Small intestine (tissue), 7 donors: ENCODE data around the gene TDRD7. TPM values are rescaled to one million over a fixed set of nuclear protein-coding genes. Genes with fewer than 3 reads are reported as not detected.

ENCODE experiments used
- DNase-seq, 2 donors: peaks; one replicate each; pipeline versions ENCODE4 v3.0.0 to v3.0.0-alpha.2; 2013
- FAIRE-seq: peaks from 2 replicates; lab custom pipeline; 2012; peaks lifted over from hg19 to GRCh38; lab: Jason Lieb, UNC
- H3K27ac ChIP-seq, 3 donors: one replicate each; pipeline ENCODE4 v1.5.1; 2013; ENCODE audit warnings: low read length in 2 of 3, mild to moderate bottlenecking in 2 of 3, control low read depth in 1 of 3, inconsistent platforms in 1 of 3, low read depth in 1 of 3, moderate library complexity in 1 of 3
- H3K27me3 ChIP-seq, 3 donors: one replicate each; pipeline ENCODE4 v1.6.1; 2013; ENCODE audit warnings: low read length in 3 of 3, inconsistent platforms in 1 of 3; ENCODE audit not compliant: control insufficient read depth in 3 of 3, insufficient read depth in 3 of 3
- H3K36me3 ChIP-seq, 3 donors: one replicate each; pipeline ENCODE4 v1.6.1; 2013; ENCODE audit warnings: low read length in 3 of 3, inconsistent platforms in 1 of 3, low read depth in 1 of 3, mild to moderate bottlenecking in 1 of 3, moderate library complexity in 1 of 3; ENCODE audit not compliant: control insufficient read depth in 3 of 3, insufficient read depth in 2 of 3
- H3K4me1 ChIP-seq, 3 donors: one replicate each; pipeline ENCODE4 v1.6.1; 2013; ENCODE audit warnings: low read length in 2 of 3, inconsistent platforms in 1 of 3, low read depth in 1 of 3, mild to moderate bottlenecking in 1 of 3, moderate library complexity in 1 of 3; ENCODE audit not compliant: control insufficient read depth in 3 of 3, insufficient read depth in 2 of 3
- H3K4me3 ChIP-seq, 3 donors: one replicate each; pipeline ENCODE4 v1.5.1; 2013; ENCODE audit warnings: low read length in 3 of 3, control low read depth in 1 of 3, inconsistent platforms in 1 of 3, low read depth in 1 of 3, mild to moderate bottlenecking in 1 of 3, moderate library complexity in 1 of 3
- H3K9me3 ChIP-seq, 2 donors: one replicate each; pipeline ENCODE4 v1.6.1; 2013; ENCODE audit warnings: low read depth in 1 of 2, low read length in 1 of 2; ENCODE audit not compliant: control insufficient read depth in 2 of 2, insufficient read depth in 1 of 2
- WGBS, 3 donors: extraction: QIAGEN DNeasy Blood & Tissue Kit; methylation state at CpG; one replicate each; pipeline ENCODE4 v1.1.7; 2013; 5-methylcytosine and 5-hydroxymethylcytosine counted together
- polyA plus RNA-seq, 4 donors: library from polyadenylated mRNA; stranded (reverse) in 3 of 4; unstranded in 1 of 4; fragments of 200-250 nt in 3 of 4; fragments of 120-200 nt in 1 of 4; gene quantifications; one replicate each; pipeline versions ENCODE4 v1.2.1 to v1.2.3, GENCODE V29; 2013
- donor health status: healthy with polysubstance abuse.
- donor health status: control.
- donor health status: control.
- donor health status: Bipolar disorder and iron deficiency.
- donor health status: healthy.

TDRD7 gene
- polyA plus RNA-seq, 4 donors: 15.2 to 24.9 (median 20.3) TPM

DNA sequence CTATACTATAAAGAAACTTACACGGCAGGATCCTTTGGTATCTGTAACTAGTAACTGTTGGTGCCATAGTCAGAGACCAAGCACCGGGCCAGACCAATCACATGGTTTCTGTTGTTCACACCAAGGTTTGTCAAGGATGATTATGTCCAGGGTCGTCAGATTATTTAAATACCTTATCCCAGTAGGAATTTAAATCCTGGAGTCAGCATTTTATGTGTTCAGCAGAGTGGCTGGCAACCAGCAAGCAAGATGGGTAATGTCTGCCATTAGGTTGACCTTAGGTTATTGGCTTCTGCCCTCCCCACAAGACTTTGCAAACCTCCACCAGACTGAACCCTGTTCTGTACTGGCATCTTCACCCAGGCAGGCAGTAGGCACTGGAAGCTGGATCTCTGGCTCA, 50.3 kb downstream of the TDRD7 start:
- Histone ChIP-seq H3K27ac (no peak overlapping the region), H3K36me3 (peaks cover 9 to 22% (median 13%) of the 10 kb centered on the region in 3 donors), H3K27me3 (no peaks in the 10 kb centered on the region), H3K4me3 (no peak overlapping the region), H3K9me3 (no peaks in the 10 kb centered on the region), H3K4me1 (no peaks in the 10 kb centered on the region)
- DNase-seq (no peak), FAIRE-seq (no peak)
- WGBS, 3 donors: 92 to 93% (median 92%) methylated on average over 3 of the region's 3 CpGs

DNA sequence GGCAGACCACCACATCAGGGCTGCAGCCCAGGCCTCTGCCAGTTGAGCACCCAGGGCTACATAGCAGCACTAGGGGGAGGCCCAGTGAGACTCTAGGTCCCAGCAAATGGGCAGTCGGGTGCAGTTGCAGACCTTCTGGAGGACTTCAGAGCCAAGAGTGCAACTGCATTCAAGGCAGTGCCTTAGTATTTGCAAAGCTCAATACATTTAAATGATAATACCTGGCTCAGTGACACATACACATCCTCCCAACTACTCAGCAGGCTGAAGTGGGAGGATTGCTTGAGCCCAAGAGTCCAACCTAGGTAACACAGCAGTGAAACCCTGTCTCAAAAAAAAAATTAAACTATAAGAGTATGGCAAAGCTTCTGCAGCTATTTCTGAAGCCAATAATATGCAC, 51.0 kb downstream of the TDRD7 start:
- no peak overlapping the region for H3K27ac ChIP-seq
- no peaks in the 10 kb centered on the region for H3K4me1 ChIP-seq
- H3K27me3 ChIP-seq: no peaks in the 10 kb centered on the region
- DNase-seq (no peak), FAIRE-seq (no peak)
- no peak overlapping the region for H3K4me3 ChIP-seq
- WGBS, 3 donors: 95 to 100% (median 97%) methylated on average over 1 of the region's 1 CpG
- no peaks in the 10 kb centered on the region for H3K9me3 ChIP-seq
- peaks cover 9 to 22% (median 13%) of the 10 kb centered on the region in 3 donors for H3K36me3 ChIP-seq

DNA sequence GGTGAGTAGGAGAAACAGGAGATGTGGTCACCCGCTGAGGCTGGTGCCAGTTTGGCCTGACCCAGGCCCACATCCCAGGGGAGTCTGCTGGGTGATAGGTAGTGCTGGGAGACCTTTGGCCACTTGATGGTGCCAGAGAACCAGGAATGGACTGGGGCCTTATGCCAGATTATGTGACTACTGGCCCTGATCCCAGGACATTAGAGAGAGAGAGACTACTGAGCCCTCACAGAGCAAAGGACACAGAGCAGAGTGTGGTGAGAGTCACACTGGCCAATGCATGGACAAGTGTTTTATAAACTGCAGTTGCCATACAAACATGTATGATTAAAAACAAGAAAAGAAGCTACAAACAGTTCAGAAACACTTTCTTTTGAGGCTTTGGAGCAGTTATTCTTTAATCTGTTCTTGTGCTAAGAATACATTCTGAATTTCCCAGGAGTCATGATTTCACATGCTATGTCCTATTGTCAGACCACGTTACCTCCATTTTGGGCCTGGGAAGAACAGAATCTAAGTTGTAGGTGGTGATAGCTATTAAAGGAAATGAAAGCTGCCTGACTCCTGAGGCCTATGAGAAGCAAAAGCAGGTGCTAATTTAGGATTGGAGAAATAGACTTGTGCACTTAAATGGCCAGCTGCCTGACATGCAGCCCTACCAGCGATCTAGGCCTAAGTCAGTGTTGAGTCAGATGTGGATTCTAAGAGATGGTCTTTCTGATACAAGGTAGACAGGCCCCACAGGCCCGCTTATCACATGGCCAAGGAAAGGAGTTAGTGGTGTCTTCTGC, 57.0 kb downstream of the TDRD7 start:
- Histone ChIP-seq H3K9me3 (no peaks in the 10 kb centered on the region), H3K27me3 (no peaks in the 10 kb centered on the region), H3K4me3 (no peak overlapping the region), H3K4me1 (no peaks in the 10 kb centered on the region), H3K36me3 (peaks cover 4 to 23% (median 7%) of the 10 kb centered on the region in 3 donors), H3K27ac (no peak overlapping the region)
- no peak for FAIRE-seq
- WGBS, 3 donors: 54 to 74% (median 57%) methylated on average over 4 of the region's 4 CpGs
- DNase-seq: peak; percentile 55 to 89

DNA sequence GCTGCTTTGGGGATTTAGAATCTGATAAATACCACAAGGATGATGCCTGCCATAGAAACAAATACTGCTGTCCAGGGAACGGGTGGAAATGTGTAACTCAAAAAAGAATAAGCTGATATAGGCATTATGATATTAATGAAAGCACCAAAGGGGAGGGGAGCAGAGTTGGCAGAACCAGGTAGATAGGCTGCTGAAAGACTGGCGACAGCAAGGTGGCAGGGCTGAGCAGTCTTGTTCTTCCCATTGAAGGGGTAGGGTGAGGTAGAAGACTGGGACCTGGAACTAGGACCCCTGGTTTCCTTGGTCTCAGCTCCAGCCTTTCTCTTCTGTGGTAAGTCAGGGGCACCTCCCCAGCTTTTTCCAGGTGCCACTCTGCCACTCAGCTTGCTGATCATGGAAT, 58.2 kb downstream of the TDRD7 start:
- Histone ChIP-seq H3K27ac (no peak overlapping the region), H3K4me3 (no peak overlapping the region)

DNA sequence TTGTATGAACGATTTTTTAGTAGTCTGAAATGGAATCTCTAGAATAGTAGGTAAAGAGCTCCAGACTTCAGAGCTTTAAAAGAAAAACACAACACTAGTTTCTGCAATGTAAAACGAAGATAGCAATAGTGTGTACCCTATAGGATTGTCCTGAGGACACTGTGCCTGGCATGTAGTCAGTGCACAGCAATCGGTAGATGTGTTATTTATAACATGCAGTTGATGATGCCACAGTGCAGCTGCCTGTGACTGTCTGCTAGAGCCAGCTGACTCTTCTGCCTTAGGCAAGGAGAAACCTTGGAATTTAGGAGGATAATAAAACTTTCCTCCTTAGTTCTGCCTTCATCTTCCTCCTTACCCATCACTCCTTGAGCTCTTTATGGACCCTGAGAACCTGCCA, 61.8 kb downstream of the TDRD7 start:
- no peak for FAIRE-seq
- no peak for DNase-seq
- Histone ChIP-seq H3K36me3 (peaks cover 3 to 6% (median 5%) of the 10 kb centered on the region in 3 donors), H3K27ac (no peak overlapping the region), H3K4me3 (no peak overlapping the region), H3K27me3 (no peaks in the 10 kb centered on the region), H3K4me1 (peaks cover 0 to 5% (median 0%) of the 10 kb centered on the region in 3 donors), H3K9me3 (no peaks in the 10 kb centered on the region)
- 79 to 86% (median 85%) methylated on average over 3 of the region's 3 CpGs for WGBS, 3 donors

More for the DNA sequence above, 58.2 kb downstream of the TDRD7 start:
- no peaks in the 10 kb centered on the region for H3K4me1 ChIP-seq
- peaks cover 6 to 17% (median 10%) of the 10 kb centered on the region in 3 donors for H3K36me3 ChIP-seq
- no peaks in the 10 kb centered on the region for H3K27me3 ChIP-seq
- 77 to 89% (median 82%) methylated on average over 2 of the region's 2 CpGs for WGBS, 3 donors
- no peaks in the 10 kb centered on the region for H3K9me3 ChIP-seq
- no peak for DNase-seq
- FAIRE-seq: no peak

DNA sequence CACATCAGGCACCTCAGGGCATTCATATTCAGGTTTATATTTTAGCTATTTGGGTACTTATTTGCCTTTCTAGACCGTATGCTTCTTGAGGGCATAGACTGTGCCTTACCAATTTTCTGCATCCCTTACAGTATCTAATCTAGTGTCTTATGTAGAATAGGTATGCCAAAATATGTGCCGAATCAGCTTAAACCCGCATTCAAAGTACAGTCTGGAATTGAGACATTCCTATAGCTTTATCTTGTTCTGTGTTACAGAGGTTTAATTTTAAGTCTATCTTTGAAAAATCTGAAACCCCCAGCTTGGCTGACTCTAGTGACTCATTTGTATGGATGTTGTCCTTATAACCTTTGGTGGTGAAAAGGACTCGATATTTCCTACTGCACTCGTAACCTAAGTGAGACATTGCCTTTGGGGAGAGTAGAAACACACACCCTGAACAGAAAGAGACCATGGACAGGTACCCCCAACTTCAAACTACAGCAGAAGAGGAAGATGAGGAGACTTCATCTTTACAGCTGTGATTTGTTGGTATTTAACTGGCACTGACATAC, 62.6 kb downstream of the TDRD7 start:
- Histone ChIP-seq H3K36me3 (peaks cover 3 to 8% (median 6%) of the 10 kb centered on the region in 3 donors), H3K27ac (no peak overlapping the region), H3K9me3 (no peaks in the 10 kb centered on the region), H3K27me3 (no peaks in the 10 kb centered on the region), H3K4me3 (no peak overlapping the region), H3K4me1 (peaks cover 0 to 5% (median 0%) of the 10 kb centered on the region in 3 donors)
- no peak for DNase-seq
- no peak for FAIRE-seq
- WGBS, 3 donors: 93 to 94% (median 93%) methylated on average over 5 of the region's 5 CpGs

DNA sequence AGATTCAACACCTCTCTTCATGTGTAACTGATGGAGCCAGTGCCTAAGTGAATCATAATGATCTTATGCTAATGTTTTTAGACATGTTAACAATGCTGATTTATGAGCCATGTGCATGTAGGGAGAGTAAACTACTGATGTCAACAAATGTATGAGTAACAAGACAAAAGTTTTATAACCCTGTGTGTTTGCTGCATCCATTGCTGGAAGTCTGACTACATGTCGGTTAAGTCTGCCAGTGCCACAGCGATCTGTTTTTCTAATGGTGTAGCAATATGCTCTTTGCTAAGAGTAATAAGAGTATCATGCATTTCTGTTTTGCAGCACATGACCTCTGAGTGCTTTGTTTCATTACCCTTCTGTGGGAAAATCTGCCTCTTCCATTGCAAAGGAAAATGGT, 63.2 kb downstream of the TDRD7 start:
- FAIRE-seq (no peak), DNase-seq (no peak)
- Histone ChIP-seq H3K9me3 (no peaks in the 10 kb centered on the region), H3K36me3 (peaks cover 3 to 12% (median 6%) of the 10 kb centered on the region in 3 donors), H3K27ac (no peak overlapping the region), H3K4me3 (no peak overlapping the region), H3K4me1 (peaks cover 0 to 5% (median 0%) of the 10 kb centered on the region in 3 donors), H3K27me3 (no peaks in the 10 kb centered on the region)
- WGBS, 3 donors: 82 to 98% (median 91%) methylated on average over 2 of the region's 2 CpGs

DNA sequence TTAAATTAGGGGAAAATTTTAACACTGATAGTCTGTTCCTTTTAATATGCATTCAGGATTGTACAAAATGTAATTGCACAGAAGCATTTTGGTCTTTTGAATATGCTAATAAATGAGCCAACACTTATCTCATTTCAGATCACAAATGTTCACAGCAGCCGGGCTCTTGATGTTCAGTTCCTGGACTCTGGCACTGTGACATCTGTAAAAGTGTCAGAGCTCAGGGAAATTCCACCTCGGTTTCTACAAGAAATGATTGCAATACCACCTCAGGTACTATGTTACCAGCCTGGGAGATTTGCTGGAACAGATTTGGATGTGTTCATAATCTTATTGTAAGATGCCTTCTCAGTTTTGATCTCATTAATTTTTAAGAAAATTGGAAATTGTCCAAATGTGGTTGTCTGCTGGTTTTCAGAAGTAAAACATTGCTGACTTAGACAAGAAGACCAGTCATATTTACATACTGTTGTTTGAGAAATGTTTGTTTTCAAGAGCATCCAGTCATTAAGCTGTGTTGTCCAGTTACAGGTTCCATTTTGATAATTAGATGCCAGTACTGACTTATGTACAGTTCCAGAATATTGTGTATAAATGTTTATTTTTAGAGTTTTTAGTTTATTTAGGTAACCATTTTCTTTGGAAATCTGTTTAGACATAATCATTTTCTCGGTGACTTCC, 66.5 kb downstream of the TDRD7 start:
- Histone ChIP-seq H3K27ac (peak overlapping the region in 1 of 3 donors; percentile 8), H3K36me3 (peaks cover 3 to 13% (median 10%) of the 10 kb centered on the region in 3 donors), H3K9me3 (peaks cover 0 to 9% of the 10 kb centered on the region in 2 donors), H3K4me1 (peaks cover 0 to 5% (median 0%) of the 10 kb centered on the region in 3 donors), H3K4me3 (no peak overlapping the region), H3K27me3 (no peaks in the 10 kb centered on the region)
- FAIRE-seq (no peak), DNase-seq (peak; percentile 42 to 48)
- 37 to 54% (median 44%) methylated on average over 3 of the region's 3 CpGs for WGBS, 3 donors
